ENCODE results near the gene KDM3B. TPM values are rescaled to one million over a fixed set of nuclear protein-coding genes. Genes with fewer than 3 reads are reported as not detected.

Gene KDM3B
- total RNA-seq, 1 experiment from 2014 or later = 89.2 TPM

DNA sequence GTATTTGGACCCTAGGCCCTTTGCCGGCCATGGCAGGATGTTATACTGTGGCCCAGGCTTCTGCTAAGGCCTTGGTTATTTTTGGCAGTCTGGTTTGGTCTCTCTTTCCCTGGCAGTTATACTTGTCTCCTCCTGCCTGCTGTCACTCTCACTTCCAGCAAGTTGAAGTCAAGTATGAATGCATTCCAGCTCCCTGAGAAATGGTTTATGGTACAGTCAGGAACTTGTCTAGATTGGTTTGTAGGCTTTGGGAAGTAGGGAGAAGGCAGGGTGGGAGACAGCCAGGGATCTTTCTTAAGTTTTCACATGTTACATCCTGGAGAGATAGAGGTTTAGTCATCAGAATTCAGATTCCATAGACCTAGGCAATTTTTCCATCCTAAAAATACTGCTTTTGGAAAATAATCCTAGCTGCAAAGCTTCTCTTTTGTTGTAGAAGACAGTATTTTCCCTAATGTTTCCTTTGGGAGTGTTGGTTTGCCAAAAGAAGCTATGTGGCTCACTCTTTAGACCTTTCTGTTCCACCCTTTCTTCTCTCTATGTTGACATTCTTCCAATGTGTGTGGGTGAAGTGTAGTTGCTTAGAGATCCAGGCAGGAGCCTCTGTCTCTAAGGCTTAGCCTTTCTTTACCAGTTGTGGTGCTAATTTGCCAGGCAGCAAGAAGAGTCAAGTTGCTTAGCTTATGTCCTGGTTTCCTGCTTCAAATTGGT is 2.5 kb upstream of the KDM3B start:
- Mint-ChIP-seq H3K4me3 (no peak overlapping the region), H3K4me1 (peaks cover 18 to 20% of the 10 kb centered on the region in 2 experiments), H3K9me3 (peaks cover 0 to 4% of the 10 kb centered on the region in 2 experiments; a peak in 1 of 5 replicates), H3K36me3 (ENCODE audit: insufficient read depth in 1 of 3, low read depth in 3 of 3) (peaks cover 31 to 59% (median 47%) of the 10 kb centered on the region in 3 experiments), H3K27ac (peak overlapping the region in 1 of 3 experiments; percentile 28; a peak in 2 of 7 replicates), H3K27me3 (ENCODE audit: low read depth) (no peaks in the 10 kb centered on the region)
- no CpG with 5 or more reads among the region's 1 CpG for WGBS (ENCODE audit: extremely low coverage, insufficient read length, low lambda C conversion rate)
- peaks cover 3% of the 10 kb centered on the region for H3K4me1 ChIP-seq (ENCODE audit: insufficient read depth, low read length)
- H4K20me1 ChIP-seq (ENCODE audit: control insufficient read depth, insufficient read depth, insufficient read length) = no peaks in the 10 kb centered on the region
- H2BK15ac ChIP-seq (ENCODE audit: low read depth, low read length) = no peak overlapping the region
- no peak overlapping the region for H3K23ac ChIP-seq (ENCODE audit: insufficient read length, low read depth, low read length)
- H2BK20ac ChIP-seq (ENCODE audit: low read depth, low read length, poor library complexity, severe bottlenecking) = no peak overlapping the region
- no peak for DNase-seq
- no peak overlapping the region for H4K8ac ChIP-seq (replicated peaks; ENCODE audit: insufficient read length, low read depth, low read length)
- no peak overlapping the region for H4K5ac ChIP-seq (ENCODE audit: insufficient read length, low read depth, low read length)
- H3K18ac ChIP-seq (ENCODE audit: insufficient read length, low read depth, low read length) = no peak overlapping the region
- H3K27ac ChIP-seq (ENCODE audit: insufficient read length, low read depth, low read length) = no peak overlapping the region
- H3K4me2 ChIP-seq (ENCODE audit: insufficient read depth, insufficient read length, low read length) = no peak overlapping the region
- H3K14ac ChIP-seq (ENCODE audit: insufficient read depth, low read length) = no peak overlapping the region
- H3K79me2 ChIP-seq (ENCODE audit: insufficient read depth, low read length) = peaks cover 15% of the 10 kb centered on the region; the same call in 1 of the 2 replicates
- H3T11ph ChIP-seq (ENCODE audit: low read length) = no peak overlapping the region
- TF ChIP-seq, protein P1, sequence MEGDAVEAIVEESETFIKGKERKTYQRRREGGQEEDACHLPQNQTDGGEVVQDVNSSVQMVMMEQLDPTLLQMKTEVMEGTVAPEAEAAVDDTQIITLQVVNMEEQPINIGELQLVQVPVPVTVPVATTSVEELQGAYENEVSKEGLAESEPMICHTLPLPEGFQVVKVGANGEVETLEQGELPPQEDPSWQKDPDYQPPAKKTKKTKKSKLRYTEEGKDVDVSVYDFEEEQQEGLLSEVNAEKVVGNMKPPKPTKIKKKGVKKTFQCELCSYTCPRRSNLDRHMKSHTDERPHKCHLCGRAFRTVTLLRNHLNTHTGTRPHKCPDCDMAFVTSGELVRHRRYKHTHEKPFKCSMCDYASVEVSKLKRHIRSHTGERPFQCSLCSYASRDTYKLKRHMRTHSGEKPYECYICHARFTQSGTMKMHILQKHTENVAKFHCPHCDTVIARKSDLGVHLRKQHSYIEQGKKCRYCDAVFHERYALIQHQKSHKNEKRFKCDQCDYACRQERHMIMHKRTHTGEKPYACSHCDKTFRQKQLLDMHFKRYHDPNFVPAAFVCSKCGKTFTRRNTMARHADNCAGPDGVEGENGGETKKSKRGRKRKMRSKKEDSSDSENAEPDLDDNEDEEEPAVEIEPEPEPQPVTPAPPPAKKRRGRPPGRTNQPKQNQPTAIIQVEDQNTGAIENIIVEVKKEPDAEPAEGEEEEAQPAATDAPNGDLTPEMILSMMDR (conservative IDR thresholded peaks at IDR 0.05) = no peak
- H3K27me3 ChIP-seq (ENCODE audit: insufficient read depth, low read length) = no peaks in the 10 kb centered on the region
- H3K79me1 ChIP-seq (ENCODE audit: insufficient read depth, low read depth, low read length, poor library complexity, severe bottlenecking) = no peaks in the 10 kb centered on the region
- no peak overlapping the region for H2BK12ac ChIP-seq (ENCODE audit: insufficient read length, low read depth, low read length)
- H3K23me2 ChIP-seq (ENCODE audit: insufficient read length, low read depth, low read length, poor library complexity, severe bottlenecking) = peaks cover 9% of the 10 kb centered on the region
- no peak overlapping the region for H2BK5ac ChIP-seq (ENCODE audit: insufficient read length, low read length)
- H2AK5ac ChIP-seq (ENCODE audit: insufficient read length, low read length) = no peak overlapping the region
- H2AFZ ChIP-seq (ENCODE audit: low read length) = no peak overlapping the region
- no peak overlapping the region for H4K91ac ChIP-seq (ENCODE audit: insufficient read length, low read depth, low read length)
- H2BK120ac ChIP-seq (ENCODE audit: low read depth, low read length, poor library complexity, severe bottlenecking) = no peak overlapping the region
- H3K56ac ChIP-seq (ENCODE audit: insufficient read length, low read depth, low read length) = no peak overlapping the region
- no peak overlapping the region for H3K4ac ChIP-seq (ENCODE audit: low read depth, low read length)
- H3K9ac ChIP-seq (ENCODE audit: extremely low read depth, insufficient read length, low read length) = no peak overlapping the region
- no peaks in the 10 kb centered on the region for H3K9me3 ChIP-seq (ENCODE audit: control insufficient read depth, low read depth, low read length)
